ENCODE data around the gene PLD6.

DNA sequence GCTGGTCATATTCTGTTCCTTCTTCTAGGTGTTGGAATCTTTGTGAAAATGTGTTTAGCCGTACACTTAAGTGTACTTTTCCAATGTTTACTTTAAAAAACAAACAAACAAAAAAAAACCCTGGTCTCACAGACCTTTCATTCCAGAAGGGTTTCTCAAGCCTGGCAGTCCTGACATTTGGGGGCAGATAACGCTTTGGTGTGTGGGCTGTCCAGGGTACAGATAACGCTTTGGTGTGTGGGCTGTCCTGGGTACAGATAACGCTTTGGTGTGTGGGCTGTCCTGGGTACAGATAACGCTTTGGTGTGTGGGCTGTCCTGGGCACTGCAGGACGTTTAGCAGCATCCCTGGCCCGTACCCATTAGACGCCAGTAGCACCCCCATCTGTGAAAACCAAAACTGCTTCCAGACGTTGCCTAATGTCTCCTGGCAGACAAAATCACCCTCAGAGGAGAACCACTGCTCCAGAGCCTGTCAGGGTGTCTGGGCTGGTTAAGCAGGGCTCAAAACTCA is 46.1 kb upstream of the PLD6 start:
- no peak for TF ChIP-seq SUZ12 (IDR thresholded peaks at IDR 0.05)
- TF ChIP-seq BHLHE40 (IDR thresholded peaks at IDR 0.05; ENCODE audit: borderline replicate concordance), result no peak
- TF ChIP-seq CTBP1 (IDR thresholded peaks at IDR 0.05; ENCODE audit: borderline replicate concordance), result no peak
- no peak for TF ChIP-seq HDGF (IDR thresholded peaks at IDR 0.05; ENCODE audit: borderline replicate concordance)
- TF ChIP-seq, protein P1, sequence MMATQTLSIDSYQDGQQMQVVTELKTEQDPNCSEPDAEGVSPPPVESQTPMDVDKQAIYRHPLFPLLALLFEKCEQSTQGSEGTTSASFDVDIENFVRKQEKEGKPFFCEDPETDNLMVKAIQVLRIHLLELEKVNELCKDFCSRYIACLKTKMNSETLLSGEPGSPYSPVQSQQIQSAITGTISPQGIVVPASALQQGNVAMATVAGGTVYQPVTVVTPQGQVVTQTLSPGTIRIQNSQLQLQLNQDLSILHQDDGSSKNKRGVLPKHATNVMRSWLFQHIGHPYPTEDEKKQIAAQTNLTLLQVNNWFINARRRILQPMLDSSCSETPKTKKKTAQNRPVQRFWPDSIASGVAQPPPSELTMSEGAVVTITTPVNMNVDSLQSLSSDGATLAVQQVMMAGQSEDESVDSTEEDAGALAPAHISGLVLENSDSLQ (IDR thresholded peaks at IDR 0.05), result no peak
- no peak for TF ChIP-seq ZNF384 (IDR thresholded peaks at IDR 0.05)
- TF ChIP-seq SP1 (IDR thresholded peaks at IDR 0.05), result no peak
- no peak for TF ChIP-seq FOXM1 (IDR thresholded peaks at IDR 0.05; ENCODE audit: borderline replicate concordance)
- TF ChIP-seq ARNT (IDR thresholded peaks at IDR 0.05), result no peak

All from HEK293T (cell line).